ENCODE measurements around the gene GPR137C. TPM values are rescaled to one million over a fixed set of nuclear protein-coding genes. Genes with fewer than 3 reads are reported as not detected.
A peak's percentile ranks its signal among the peaks of the same experiment; 100 is the strongest.

GPR137C gene
- total and polyA plus RNA-seq, 2 of the 13 experiments (the other 11 are each of a cell fraction or from before 2014, with no cell fraction given) = 0.34 to 0.51 TPM

DNA sequence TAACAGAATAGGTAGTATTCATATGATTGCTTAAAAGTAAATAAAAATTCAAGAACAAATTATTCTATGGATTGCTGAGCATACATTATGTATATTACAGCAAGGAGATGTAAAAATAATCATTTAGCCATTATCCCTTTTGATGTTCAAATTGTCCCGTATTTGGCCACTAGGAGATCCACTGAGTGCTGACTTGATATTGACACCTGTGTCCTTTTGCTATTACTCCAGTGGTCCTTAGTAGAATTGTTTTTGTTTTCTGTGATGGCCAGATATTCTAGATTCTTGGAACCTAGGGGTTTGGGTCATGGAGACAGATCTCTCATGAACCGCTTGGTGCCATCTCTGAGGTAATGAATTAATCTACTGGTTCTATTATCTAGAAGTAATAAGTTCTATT, 126.0 kb downstream of the GPR137C start:
- Histone ChIP-seq H3K4me3 (replicated peaks in 1 of 3; ENCODE audit: insufficient read depth in 1 of 3, low read depth in 2 of 3, low read length in 3 of 3) (no peak overlapping the region), H3K27me3 (ENCODE audit: control insufficient read depth in 1 of 2, insufficient read depth in 2 of 2, low read length in 2 of 2) (no peaks in the 10 kb centered on the region), H3K4me2 (ENCODE audit: low read depth, low read length) (no peak overlapping the region), H3K36me3 (replicated peaks in 1 of 2; ENCODE audit: control insufficient read depth in 1 of 2, insufficient read depth in 2 of 2, low read length in 2 of 2) (peaks cover 18 to 48% of the 10 kb centered on the region in 2 experiments), H3K79me2 (ENCODE audit: insufficient read depth, low read length) (peaks cover 10% of the 10 kb centered on the region), H3K27ac (ENCODE audit: extremely low read length, insufficient read depth, low read length) (no peak overlapping the region), H4K20me1 (ENCODE audit: insufficient read depth, low read length) (0 out of 2 replicates have a peak, but pooled peaks cover 2% of the 10 kb centered on the region), H3K9me3 (ENCODE audit: low read length) (no peaks in the 10 kb centered on the region), H3K4me1 (ENCODE audit: insufficient read depth, low read length) (no peaks in the 10 kb centered on the region), H2AFZ (ENCODE audit: low read length) (no peak overlapping the region), H3K9ac (ENCODE audit: insufficient read depth, low read depth, low read length) (no peak overlapping the region)
- BruUV-seq (replicated peaks) = no TSS peak
- intact Hi-C loops (cut with micrococcal nuclease; ENCODE audit: unreplicated experiment) (no loop called here), in situ Hi-C loops (cut with HindIII; ENCODE audit: extremely low pct_ligation_motif_present, low pct_unique_long_range_greater_than_20kb) (no loop called here)
- ChIA-PET CTCF (ENCODE audit: low intra/inter-chr PET ratio, low total read pairs) (no interaction called here), POLR2A (no interaction called here)
- 84% methylated on average over 2 of the region's 2 CpGs for WGBS (ENCODE audit: low lambda C conversion rate)
- ATAC-seq (peak; percentile 70), DNase-seq (ENCODE audit: low spot score) (peak; percentile 39), FAIRE-seq (no peak)
- no peak for TF ChIP-seq MAFK (conservative IDR thresholded peaks at IDR 0.05 in 1 of 2, IDR thresholded peaks at IDR 0.05 in 1 of 2; ENCODE audit: low read length in 2 of 2)
- TF ChIP-seq RFXAP (CRISPR knock-in tag; IDR thresholded peaks at IDR 0.05; ENCODE audit: borderline replicate concordance) = no peak
- TF ChIP-seq STAG1 (CRISPR knock-in tag; IDR thresholded peaks at IDR 0.05) = peak; percentile 46
- TF ChIP-seq ZNF850 (CRISPR knock-in tag; conservative IDR thresholded peaks at IDR 0.05) = no peak
- peak; percentile 30; the same call in 1 of the 2 replicates for TF ChIP-seq SMC3 (IDR thresholded peaks at IDR 0.05; ENCODE audit: low read length)
- TF ChIP-seq, protein P1, sequence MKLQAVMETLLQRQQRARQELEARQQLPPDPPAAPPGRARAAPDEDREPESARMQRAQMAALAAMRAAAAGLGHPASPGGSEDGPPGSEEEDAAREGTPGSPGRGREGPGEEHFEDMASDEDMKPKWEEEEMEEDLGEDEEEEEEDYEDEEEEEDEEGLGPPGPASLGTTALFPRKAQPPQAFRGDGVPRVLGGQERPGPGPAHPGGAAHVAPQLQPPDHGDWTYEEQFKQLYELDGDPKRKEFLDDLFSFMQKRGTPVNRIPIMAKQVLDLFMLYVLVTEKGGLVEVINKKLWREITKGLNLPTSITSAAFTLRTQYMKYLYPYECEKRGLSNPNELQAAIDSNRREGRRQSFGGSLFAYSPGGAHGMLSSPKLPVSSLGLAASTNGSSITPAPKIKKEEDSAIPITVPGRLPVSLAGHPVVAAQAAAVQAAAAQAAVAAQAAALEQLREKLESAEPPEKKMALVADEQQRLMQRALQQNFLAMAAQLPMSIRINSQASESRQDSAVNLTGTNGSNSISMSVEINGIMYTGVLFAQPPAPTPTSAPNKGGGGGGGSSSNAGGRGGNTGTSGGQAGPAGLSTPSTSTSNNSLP (IDR thresholded peaks at IDR 0.05; ENCODE audit: low read depth, low read length) = 0 out of 2 replicates have a peak, but pooled peaks have one; percentile 56

DNA sequence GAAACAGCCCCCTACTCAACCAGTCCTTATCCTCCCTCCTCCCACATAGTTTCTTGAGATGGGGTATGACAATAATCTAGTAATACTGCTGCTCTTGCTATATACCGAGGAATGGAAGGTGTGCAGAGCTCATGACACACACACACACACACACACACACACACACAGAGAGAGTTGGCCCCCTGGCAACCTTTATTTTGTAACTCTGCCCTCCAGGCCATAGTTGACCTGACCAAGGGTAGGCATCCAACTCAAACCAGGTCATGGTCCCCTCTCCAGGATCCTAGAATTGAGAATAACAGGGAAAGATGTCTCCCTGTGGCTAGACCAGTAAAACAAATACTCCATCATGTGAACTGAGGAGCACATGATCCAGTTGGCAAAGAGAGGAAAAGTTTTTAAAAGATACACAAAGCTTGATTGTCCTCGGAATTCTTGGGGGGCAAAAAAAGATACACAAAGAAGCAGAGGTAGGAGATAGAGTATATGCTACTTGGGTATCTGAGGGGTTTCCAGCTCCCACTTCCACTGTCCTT, 131.4 kb downstream of the GPR137C start:
- no peak overlapping the region for H3K4me2 ChIP-seq (ENCODE audit: low read depth, low read length)
- TF ChIP-seq, protein P2, sequence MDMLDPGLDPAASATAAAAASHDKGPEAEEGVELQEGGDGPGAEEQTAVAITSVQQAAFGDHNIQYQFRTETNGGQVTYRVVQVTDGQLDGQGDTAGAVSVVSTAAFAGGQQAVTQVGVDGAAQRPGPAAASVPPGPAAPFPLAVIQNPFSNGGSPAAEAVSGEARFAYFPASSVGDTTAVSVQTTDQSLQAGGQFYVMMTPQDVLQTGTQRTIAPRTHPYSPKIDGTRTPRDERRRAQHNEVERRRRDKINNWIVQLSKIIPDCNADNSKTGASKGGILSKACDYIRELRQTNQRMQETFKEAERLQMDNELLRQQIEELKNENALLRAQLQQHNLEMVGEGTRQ (IDR thresholded peaks at IDR 0.05; ENCODE audit: low read depth, low read length) = peak; percentile 29; the same call in 1 of the 2 replicates
- TF ChIP-seq, protein P2 (CRISPR knock-in tag; IDR thresholded peaks at IDR 0.05; ENCODE audit: borderline replicate concordance) = no peak
- TF ChIP-seq PITX1 (CRISPR knock-in tag; IDR thresholded peaks at IDR 0.05) = no peak
- H3K9me3 ChIP-seq (ENCODE audit: low read length) = no peaks in the 10 kb centered on the region
- no peak overlapping the region for H2AFZ ChIP-seq (ENCODE audit: low read length)
- POLR2A ChIA-PET = interaction anchor here (1.0 kb wide), 1 partner anchor 11 kb away, joined by 3 read pairs; the partner anchor contains the start of gene ERO1A
- ATAC-seq (no peak), DNase-seq (ENCODE audit: low spot score) (no peak), FAIRE-seq (no peak)
- CTCF ChIA-PET (ENCODE audit: low intra/inter-chr PET ratio, low total read pairs) = no interaction called here
- in situ Hi-C loops (cut with HindIII; ENCODE audit: extremely low pct_ligation_motif_present, low pct_unique_long_range_greater_than_20kb) = no loop called here
- H3K36me3 ChIP-seq (replicated peaks in 1 of 2; ENCODE audit: control insufficient read depth in 1 of 2, insufficient read depth in 2 of 2, low read length in 2 of 2) = peaks cover under 1 to 12% of the 10 kb centered on the region in 2 experiments; a peak in 4 of 5 replicates
- H3K27me3 ChIP-seq (ENCODE audit: control insufficient read depth in 1 of 2, insufficient read depth in 2 of 2, low read length in 2 of 2) = no peaks in the 10 kb centered on the region
- intact Hi-C loops (cut with micrococcal nuclease; ENCODE audit: unreplicated experiment) = no loop called here
- peaks cover 48% of the 10 kb centered on the region for H4K20me1 ChIP-seq (ENCODE audit: insufficient read depth, low read length)
- no peak overlapping the region for H3K27ac ChIP-seq (ENCODE audit: extremely low read length, insufficient read depth, low read length)
- no peak overlapping the region for H3K4me3 ChIP-seq (replicated peaks in 1 of 3; ENCODE audit: insufficient read depth in 1 of 3, low read depth in 2 of 3, low read length in 3 of 3)
- no peak overlapping the region for H3K9ac ChIP-seq (ENCODE audit: insufficient read depth, low read depth, low read length)
- peaks cover 51% of the 10 kb centered on the region for H3K4me1 ChIP-seq (ENCODE audit: insufficient read depth, low read length)
- 96% methylated on average over 2 of the region's 2 CpGs for WGBS (ENCODE audit: low lambda C conversion rate)
- H3K79me2 ChIP-seq (ENCODE audit: insufficient read depth, low read length) = peaks cover 64% of the 10 kb centered on the region
- BruUV-seq (replicated peaks) = no TSS peak

Measured in HepG2 (cell line).